Astrocyte (in vitro differentiated cells and primary cell): ENCODE results near the gene RIPOR3.

Experiments
- CTCF ChIP-seq: IDR thresholded peaks from 2 replicates; pipeline ENCODE4 v1.5.1; 2011; ENCODE audit warnings: low read depth, mild to moderate bottlenecking, inconsistent platforms, low read length, moderate library complexity; ENCODE audit not compliant: insufficient read depth
- EZH2 ChIP-seq: IDR thresholded peaks from 2 replicates; pipeline ENCODE4 v1.6.1; 2012; ENCODE audit warnings: mild to moderate bottlenecking, low read length, inconsistent platforms; ENCODE audit not compliant: insufficient read depth

GRCh38 chr20:50731055-50731929 lies 40.0 kb upstream of the RIPOR3 start, which contains the start of gene PARD6B:
- TF ChIP-seq CTCF (no peak), EZH2 (peak; percentile 52)
